NCI-H1105 treated with DMSO at 0.1 percent for 48 hours (cell line): ENCODE results near the gene SLCO3A1.
"Not testable (repeated sequence)": the region's sequence is repeated elsewhere in the genome, so short reads cannot be mapped to it uniquely, and the experiment has no call there.

Source experiments
- DNase-seq: peaks from one replicate; lab custom pipeline; 2025; lab: John Stamatoyannopoulos, UW

Gene SLCO3A1

DNA sequence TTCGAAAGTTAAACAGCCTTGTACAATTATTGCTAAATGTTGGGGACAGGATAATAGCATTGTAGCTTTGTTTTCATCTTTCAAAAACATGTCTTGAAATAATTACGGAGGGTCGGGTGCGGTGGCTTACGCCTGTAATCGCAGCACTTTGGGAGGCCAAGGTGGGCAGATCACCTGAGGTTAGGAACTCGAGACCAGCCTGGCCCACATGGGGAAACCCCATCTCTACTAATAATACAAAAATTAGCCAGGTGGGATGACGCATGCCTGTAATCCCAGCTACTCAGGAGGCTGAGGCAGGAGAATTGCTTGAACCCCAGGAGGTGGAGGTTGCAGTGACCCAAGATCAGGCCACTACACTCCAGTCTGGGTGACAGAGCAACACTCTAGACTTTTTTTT is 216.7 kb downstream of the SLCO3A1 start:
- DNase-seq, result not testable (repeated sequence)

DNA sequence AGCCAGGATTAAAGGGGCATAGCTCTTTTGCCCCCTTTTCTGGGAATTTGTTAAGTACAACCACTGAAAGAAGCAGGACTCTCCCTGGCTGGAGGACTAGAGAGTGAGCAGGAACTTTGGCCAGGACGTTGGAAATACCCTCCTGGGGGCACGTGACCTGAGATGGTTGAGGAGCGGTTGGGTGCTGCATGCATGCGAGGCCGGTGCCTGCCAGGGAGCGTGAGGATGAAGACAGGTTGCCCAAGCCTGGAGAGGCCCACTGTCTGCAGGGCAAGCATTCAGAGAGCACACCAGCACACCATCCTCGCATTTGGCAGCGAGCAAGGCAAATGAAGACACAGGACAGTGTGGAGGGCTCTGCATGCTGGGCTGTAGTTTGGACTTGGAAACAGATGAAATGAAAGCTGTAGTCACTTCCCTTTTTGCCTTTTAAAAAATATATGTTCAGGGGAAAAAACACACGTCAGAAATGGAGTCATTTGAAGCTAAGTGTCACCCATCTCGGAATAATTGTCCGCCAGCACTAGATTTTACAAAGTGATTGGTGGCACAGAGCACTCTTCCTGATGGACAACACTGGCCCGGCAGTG is 217.6 kb downstream of the SLCO3A1 start:
- no peak for DNase-seq

DNA sequence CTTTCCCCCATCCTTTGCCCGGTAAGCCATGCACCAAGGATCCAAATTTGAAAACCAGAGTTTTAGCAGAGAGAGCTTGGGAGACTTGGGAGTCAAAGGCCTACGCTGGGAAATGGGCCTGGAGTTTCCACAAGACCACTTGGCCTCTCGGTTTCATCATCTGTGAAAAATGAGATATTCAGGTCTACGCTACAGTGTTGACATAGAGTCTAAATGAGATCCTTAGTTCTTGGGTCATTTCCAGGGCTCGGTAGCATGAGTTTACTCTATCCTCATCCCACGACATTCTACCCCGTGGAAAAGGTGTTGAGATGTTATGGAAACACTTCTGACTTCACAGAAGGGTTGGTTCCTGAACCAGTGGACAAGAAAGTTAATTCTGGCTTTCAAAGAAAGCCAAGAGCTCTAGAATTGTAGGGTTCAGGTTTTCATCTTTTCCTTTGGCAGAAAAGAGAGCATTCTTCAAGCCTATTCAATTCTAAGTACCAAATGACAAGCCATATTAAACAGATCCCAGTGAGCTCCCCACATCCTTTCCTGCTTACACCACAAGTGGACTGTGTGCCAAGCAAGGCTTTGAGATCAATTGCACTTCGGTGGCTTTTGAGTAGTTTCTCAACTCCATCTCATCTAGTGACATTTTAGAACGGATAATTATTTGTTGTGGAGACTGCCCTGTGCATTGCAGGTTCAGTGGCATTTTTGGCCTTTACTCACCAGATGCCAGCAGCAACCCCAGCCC is 219.7 kb downstream of the SLCO3A1 start:
- no peak for DNase-seq

DNA sequence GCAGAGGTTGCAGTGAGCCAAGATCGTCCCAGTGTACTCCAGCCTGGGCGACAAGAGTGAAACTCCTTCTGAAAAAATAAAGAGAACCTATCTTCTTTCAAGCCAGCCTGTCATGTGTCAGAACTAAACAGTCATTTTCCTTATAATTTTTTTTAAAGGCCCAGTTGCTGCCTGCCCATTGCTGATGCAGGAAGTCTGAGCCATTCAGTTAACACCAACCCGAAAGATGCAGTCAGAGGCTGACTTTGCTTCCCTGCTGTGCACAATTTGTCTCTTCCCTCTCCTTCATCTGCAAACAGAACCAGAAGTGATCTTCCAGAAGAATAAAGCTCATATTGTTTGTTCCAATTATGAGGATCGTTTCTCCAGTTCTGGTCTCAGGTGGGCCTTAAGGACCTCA is 220.6 kb downstream of the SLCO3A1 start:
- no peak for DNase-seq

DNA sequence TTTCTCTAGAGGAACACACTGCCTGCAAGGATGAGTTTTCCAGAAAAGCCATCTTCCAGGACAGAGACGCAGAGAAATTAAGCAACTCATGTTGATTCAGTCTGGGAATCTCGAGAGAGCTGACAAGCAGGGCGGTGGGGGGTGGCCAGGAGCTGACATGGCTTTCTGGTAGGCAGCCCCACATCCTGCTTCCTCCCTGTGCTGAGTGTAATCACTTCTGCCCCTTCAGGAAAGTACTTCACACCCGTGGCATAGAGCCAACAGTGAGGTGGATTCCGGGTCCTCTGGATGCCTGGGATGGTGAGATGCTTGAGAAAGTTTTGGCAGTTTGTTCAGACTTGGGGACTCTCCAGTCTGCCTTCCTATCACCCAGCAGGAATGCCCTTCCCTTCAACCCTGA is 221.1 kb downstream of the SLCO3A1 start:
- no peak for DNase-seq

DNA sequence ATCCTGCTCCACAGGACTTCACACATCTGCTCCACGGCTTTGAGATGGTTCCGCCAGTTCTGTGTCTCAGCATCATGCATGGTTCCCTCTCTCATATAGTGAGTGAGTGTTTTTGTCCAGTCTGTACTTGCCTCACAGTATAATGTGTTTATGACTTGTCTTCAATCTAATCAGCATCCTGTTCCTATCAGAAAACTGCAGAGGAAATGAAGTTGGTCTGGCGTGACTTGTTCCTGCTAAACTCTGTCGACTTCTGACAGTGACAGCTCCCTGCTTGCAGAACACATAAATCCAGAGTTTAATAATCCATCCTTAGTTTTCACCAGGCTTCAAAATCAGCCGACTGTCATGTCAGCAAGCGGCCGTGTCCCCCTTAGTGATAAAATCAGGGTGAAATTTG is 222.3 kb downstream of the SLCO3A1 start:
- no peak for DNase-seq

DNA sequence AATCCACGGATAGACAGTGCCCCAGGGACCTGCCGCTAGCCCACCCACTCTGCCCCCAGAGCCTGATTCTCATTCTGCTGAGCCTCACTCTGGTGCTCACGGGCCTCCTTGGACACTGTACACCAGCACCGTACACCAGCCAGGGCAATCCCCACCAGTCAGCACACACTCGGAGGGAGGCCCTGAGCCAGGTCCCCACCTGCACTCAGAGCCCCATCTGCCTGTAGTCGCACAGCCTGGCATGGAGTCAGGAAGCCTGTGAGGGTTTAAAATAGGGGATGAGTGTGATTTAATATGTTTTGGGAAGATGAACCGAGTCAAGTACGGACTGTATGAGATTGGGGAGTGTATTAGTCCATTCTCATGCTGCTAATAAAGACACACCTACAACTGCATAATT is 223.0 kb downstream of the SLCO3A1 start:
- DNase-seq, result no peak

DNA sequence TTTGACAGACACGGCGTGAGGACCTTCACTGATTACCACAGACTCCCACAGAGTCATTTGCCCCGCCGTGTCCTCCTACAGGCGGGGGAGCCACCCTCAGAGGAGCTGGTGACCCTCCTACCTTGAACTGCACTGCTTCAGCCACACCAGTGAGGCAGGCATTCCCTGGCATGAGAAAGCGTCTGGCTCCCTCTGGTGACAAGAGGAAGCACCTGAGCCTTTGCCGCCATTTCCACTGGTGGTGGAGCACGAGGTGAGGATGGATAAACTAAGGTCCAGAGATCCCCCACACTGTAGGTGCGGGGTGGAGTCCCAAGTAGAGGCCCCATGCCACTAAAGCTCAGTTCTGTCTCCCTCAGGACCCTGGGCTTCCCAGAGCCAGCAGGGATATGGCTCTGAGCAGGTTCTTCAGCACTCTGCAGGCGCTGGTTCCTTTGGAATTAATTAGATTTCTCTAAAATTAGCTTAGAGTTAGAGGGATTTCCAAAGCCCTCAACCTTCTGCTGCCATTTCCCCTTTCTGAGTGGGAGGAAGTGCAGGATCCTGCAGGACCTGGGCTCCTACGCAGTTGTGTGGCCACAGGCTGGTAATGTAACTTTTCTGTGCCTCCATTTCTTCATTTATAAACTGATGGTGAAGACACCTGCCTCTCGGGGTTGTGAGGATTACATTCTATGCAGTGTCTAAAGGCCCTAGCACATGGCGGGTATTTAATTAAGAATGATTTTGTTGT is 224.0 kb downstream of the SLCO3A1 start:
- peak; percentile 27 for DNase-seq

DNA sequence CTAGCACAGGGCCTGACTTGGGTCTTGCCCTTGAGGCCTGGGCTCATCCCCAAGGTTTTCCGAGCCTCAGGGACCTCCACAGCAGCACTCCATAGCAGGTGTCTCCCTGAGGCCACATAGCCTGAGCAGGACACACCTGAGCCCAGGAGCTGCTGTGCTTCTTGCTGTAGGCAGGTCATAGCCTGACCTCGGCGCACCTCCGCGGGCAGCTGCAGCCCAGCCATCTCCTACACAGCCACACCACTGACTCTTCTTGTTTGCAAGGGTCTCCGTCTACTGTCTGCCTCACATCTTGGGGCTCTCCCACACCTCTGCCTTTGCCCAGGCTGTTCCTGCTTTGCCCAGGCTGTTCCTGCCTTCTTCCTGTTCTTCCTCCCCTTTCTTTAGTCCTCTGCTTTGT is 224.8 kb downstream of the SLCO3A1 start:
- DNase-seq, result no peak

DNA sequence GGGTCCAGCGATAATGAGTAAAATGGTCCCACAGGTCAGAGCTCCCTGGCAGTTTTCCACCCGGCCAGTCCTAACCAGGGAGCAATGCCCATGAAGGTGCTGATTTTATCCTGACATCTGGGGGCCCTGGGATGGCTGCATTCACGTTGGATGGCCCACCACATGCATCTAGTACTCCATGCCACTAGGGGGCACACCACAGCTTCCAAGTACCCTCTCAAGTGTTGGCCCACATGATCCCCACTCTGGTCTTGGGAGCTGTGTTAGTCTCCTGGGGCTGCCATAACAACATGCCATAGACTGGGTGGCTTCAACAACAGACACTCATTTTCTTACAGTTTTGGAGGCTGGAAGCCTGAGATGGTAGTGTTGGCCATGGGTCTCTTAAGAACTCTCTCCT is 225.5 kb downstream of the SLCO3A1 start:
- no peak for DNase-seq

DNA sequence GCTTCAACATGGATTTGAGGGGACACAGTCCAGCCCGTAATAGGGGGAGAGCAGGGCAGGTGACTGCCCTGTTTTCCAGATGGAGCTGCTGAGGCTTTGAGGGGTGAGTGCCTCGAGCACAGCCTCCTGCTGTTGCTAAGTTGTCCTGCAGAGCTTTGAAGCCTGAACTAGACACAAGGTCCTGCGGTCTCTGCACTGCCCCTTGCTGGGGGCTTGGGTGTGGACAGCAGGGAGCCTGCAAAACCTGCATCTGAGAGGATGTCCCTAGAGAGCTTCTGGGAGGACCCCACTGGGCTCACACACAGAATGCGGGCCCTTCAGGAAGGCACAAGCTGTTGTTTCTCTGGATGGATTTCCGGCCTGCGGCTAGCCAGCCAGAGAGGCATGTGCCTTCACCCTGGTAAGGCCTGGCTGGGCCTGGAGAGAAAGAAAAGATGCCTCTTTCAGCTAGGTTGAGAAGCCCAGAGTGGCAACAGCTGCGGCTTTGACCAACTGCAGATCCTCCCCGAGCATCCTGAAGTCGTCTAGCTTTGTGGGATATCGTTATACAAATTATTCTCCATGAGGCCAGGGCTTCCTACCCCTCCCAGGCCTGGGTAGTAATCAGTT is 226.2 kb downstream of the SLCO3A1 start:
- DNase-seq, result no peak

DNA sequence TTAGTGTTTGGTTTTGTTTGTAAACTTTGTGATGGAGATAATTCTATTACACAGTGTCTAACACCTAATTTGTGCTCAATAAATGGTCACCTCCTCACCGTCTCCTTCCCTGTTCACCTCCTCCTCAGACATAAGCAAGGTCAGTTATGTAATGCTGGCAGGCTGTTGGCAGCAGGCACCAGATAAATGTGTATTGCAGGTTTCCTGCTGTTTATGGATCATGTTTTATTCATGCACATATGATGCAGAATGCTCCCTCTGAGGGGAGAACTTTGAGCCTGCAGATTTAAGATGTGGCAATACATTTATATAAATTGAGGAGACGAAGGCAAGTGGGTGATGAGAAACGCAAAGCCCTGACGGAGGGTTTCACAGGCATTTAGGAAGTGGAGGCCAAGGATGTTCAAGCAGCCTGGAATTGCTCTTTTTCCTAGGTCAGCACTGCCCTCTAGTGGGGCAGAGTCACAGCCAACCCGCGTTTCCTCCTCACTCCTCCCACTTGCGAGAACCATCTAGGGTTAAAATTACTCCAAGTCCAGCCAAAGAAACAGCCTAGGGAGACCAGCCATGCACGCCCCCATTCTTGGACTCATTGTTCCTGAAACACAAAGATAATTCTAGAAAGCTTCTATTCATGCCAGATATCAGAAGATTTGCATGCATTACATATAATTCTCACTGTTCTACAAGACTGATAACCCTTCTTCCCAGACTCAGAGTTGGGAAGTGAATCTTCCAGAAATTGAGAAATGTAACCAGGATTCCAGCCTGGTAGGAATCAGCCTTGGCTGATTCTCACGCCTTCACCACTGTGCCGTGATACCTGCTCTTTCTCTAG is 228.7 kb downstream of the SLCO3A1 start:
- peak; percentile 40 for DNase-seq

DNA sequence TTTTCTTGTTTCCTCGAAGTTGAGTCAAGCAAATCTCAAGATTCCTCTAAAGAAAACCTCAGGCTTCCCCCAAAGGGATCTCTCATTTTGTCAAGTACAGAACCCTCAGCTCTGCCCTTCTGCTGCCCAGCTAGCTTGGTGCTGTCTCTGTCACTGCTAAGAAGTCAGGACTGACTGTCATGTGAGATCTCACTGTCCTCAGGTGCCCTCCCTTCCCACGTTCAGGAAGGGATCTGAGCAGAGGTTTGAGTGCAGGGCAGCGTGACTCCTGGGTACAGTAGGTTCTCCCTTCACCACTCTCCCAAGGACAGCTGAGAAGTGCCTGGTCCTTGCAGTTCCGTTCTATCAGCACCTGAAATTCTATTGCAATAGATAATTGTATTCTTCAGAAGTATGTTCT is 229.7 kb downstream of the SLCO3A1 start:
- no peak for DNase-seq

DNA sequence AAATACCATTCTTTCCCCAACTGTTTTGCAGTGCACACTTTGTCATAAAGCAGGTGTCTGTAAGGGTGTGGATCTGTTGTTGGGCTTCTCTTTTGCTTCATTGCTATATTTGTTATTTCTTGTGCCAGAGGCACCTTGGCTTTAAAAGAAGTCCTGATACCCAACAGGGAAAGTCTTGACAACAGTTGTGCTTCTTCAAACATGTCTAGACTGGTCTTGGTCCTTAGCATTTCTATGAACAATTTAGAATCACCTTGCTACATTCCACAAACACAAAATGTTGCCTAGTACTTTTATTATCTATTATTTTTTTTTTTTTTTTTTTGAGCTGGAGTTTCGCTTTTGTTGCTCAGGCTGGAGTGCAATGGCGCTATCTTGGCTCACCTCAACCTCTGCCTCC is 233.7 kb downstream of the SLCO3A1 start:
- no peak for DNase-seq

DNA sequence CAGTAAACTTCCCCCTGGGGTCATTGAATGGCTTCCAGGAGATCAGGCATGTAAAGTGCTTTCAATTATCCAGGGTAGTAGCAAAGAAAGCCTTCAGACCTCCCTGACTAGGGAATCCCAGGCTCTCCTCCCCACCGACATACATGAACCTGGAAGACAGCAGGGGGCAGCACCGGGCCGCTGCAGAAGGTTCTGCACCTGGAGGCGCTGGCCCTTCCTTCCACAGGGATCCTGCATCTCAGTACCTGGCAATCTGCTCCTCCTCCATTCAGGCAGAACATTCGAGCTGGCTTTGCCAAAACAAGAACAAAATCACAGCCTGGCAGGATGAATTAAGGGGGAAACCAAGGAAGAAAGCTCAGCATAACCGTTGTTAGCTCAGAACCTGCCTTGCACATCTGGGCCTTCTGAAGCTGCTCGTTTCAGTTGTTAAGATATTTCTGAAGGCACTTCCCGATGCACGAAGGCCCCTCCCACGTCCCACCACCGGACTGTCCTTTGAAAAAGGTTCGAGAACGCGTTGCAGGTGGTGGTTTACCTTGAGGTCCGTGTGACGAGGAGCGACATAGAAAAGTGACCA is 237.7 kb downstream of the SLCO3A1 start:
- peak; percentile 34 for DNase-seq

DNA sequence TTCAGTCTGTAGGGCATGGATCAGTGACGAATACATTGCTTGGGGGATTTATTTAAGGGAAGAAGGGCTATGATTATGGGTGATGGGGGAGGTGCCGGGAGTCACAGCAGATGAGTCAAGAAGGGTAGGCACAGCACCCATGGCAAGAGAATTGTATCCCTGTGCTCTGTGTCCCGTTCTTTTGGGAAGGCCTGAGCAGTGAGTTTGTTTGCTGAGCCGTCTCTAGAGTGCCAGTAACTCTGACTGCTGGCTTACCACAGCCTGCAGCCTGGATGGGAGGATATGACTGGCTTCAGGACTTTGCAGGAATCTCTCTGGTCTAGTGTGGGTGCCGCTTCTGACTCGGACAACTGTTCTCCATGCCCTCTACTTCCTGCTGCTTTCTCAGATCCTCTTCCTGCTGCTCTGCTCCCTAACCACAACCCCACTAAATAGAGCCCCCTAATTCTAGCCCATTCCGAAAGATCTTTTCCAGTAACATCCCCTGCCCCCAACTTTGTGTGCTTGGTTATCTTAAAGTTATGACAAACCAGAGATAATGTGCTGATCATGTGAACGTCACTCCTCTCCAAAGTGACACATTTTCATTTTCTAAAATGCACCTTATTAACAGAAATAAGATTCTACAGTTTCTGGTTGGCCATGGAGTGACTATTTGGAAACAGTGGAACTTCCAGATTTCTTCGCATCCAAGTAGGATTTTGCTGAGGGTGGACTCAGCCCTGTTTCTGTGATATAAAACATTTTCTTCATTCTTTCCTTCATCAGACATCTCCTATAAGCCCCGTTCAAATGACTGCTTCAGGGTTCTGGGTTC is 239.0 kb downstream of the SLCO3A1 start:
- DNase-seq, result no peak

DNA sequence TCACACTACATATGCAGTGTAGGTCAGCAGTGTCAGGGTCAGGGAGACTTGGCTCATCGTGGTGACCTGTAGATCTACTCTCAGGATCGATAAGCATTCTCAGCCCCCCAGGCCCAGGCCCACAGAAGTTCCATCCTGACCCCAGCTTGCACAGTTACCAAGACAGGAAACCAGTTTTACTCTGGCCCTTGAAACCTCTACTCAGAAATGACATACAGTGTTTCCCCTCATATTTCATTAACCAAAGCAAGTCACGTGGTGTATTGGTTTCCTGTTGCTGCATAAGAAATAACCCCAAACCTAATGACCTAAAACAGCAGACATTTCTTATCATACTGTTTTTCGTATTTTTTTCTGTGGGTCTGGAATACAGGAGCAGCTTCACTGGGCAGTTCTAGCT is 242.2 kb downstream of the SLCO3A1 start:
- no peak for DNase-seq

DNA sequence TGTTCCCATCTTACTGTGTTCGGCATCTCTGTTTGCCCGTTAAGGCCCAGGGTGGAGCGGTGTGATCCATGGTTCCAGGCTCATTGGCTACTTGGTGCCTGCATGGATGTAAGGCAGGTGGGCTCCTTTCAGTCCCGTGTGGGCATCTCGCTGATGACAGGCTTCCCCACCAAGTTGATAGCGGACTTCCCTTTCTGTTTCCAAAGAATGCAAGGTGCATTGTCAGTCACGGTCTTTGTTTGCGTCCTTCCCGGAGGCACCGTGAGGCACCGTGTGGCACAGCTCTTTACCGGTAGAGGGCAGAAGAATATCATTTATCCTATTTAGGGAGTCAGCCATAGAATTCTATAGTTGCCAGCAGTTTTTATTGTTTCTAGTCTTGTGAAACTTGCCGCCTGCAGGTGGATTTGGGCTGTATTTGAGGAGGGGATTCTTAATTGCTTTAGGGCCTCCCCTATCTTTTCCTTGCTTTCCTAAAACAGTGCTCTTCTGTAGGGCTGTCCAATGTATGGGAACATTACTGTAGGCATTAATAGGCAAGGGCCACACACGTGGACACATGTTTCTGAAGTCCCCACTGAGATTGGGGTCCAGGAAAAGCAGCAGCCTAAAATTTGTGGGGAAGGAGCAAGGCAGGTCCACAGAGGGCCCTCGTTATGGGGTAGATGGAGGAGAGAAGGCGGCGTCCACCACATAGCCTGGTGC is 244.1 kb downstream of the SLCO3A1 start:
- peak; percentile 48 for DNase-seq

DNA sequence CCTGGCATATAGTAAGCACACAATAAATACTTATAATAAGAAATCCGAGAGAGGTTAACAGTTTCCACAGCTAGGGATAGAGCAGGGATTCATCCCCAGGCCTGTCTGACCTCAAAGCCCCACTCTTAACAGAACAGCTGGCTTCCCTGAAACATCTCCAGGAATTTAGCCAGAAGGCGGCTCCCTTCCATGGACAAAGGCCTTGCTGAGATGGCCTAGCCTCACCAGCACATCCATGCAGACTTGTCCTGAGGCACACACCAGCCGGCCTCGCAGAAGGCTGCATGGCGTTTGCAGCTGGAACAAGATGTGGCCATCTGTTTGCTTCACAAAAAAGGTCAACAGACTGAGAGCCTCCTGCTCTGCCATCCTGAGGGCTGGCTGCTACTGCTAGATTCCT is 245.4 kb downstream of the SLCO3A1 start:
- no peak for DNase-seq

DNA sequence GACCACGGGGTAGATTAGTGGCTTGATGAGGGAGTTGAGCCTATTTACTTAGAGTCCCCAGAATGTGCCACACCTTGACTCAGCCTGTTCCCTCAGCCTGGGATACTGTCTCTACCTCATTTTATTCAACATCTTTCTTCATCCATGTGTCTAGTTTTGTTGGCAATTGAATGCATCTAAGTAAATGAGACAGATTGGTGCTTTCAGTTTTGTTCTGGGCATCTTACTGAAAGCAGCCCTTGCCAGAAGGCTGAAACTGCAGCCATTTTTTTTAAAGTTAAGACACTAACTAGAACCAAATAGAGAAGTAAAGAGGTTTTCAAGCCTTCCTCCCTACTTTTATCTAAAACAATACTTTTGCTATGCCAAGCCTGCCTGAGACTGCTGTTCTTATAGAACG is 246.8 kb downstream of the SLCO3A1 start:
- no peak for DNase-seq
